ENCODE data around the gene STK32C. TPM values are rescaled to one million over a fixed set of nuclear protein-coding genes. Genes with fewer than 3 reads are reported as not detected.

The STK32C gene
- total RNA-seq, 1 donor from 2014 or later, result 13.6 TPM

DNA sequence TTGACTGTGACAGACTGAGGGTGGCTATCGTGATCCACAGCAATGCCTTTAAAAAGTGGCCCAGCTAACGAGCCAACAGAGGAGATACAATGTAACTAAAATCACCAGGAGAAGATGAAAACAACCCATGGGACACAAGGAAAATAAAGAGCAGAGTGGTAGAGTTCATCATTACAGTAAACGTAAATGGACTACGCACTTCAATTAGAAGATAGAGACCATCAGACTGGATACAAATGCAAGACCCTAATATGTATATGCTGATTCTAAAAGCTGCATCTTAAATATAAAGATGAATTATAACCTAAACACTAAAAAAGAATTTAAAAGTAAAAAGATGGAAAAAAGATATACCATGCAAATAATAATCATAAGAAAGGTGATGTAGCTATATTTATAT lies 6.6 kb upstream of the STK32C start:
- Histone ChIP-seq H3K4me2 (ENCODE audit: low read length) (no peak overlapping the region), H3K27me3 (ENCODE audit: insufficient read depth, low read length) (peaks cover 3% of the 10 kb centered on the region), H3K4me3 (ENCODE audit: insufficient read depth, low read depth, low read length) (no peak overlapping the region), H3K27ac (ENCODE audit: low read depth, low read length) (no peak overlapping the region), H2AFZ (ENCODE audit: low read depth, low read length) (no peak overlapping the region), H3K36me3 (ENCODE audit: insufficient read depth, low read length) (no peaks in the 10 kb centered on the region), H4K20me1 (ENCODE audit: insufficient read depth, low read length) (no peaks in the 10 kb centered on the region), H3K9ac (ENCODE audit: low read length) (no peak overlapping the region), H3K9me3 (ENCODE audit: insufficient read depth, low read depth, low read length) (no peaks in the 10 kb centered on the region), H3K4me1 (ENCODE audit: insufficient read depth, low read length) (no peaks in the 10 kb centered on the region), H3K79me2 (ENCODE audit: insufficient read depth, low read length) (no peaks in the 10 kb centered on the region)
- TF ChIP-seq CTCF (IDR thresholded peaks at IDR 0.05; ENCODE audit: insufficient read depth, low read depth, low read length) (no peak), EZH2 (IDR thresholded peaks at IDR 0.05; ENCODE audit: insufficient read depth, low read length) (no peak)
- Mint-ChIP-seq H3K27ac (ENCODE audit: unreplicated experiment) (peak overlapping the region; percentile 16), H3K4me1 (ENCODE audit: low read depth, unreplicated experiment) (peaks cover under 1% of the 10 kb centered on the region), H3K9me3 (ENCODE audit: unreplicated experiment) (peaks cover 6% of the 10 kb centered on the region), H3K4me3 (ENCODE audit: unreplicated experiment) (no peak overlapping the region), H3K36me3 (ENCODE audit: low read depth, unreplicated experiment) (no peaks in the 10 kb centered on the region), H3K27me3 (ENCODE audit: low read depth, unreplicated experiment) (peaks cover 16% of the 10 kb centered on the region)
- DNase-seq (ENCODE audit: low read depth) (no peak), FAIRE-seq (no peak)

DNA sequence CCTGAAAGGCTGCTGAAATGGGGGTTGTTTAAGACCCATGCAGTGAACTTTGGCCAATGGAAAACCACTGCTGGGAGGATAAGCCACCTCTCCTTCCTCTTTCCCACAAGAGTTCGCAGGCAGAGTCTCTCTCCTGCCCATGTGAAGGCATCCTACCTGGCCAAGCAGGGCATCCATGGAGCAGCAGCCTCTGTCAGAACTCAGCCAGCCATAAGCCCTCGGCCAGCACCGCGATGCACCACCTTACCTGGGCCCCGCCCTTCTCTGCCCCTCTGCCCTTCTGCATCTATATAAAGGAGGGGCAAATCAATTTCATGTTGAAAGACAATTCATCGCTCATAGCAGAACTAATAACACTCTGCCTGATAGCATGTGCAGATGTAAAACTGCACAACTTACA lies 6.1 kb upstream of the STK32C start:
- Histone ChIP-seq H3K9ac (ENCODE audit: low read length) (no peak overlapping the region), H4K20me1 (ENCODE audit: insufficient read depth, low read length) (no peaks in the 10 kb centered on the region), H3K4me1 (ENCODE audit: insufficient read depth, low read length) (no peaks in the 10 kb centered on the region), H3K79me2 (ENCODE audit: insufficient read depth, low read length) (no peaks in the 10 kb centered on the region), H3K27me3 (ENCODE audit: insufficient read depth, low read length) (peaks cover 3% of the 10 kb centered on the region), H3K4me3 (ENCODE audit: insufficient read depth, low read depth, low read length) (no peak overlapping the region), H3K4me2 (ENCODE audit: low read length) (no peak overlapping the region), H3K9me3 (ENCODE audit: insufficient read depth, low read depth, low read length) (no peaks in the 10 kb centered on the region), H3K27ac (ENCODE audit: low read depth, low read length) (no peak overlapping the region), H2AFZ (ENCODE audit: low read depth, low read length) (no peak overlapping the region), H3K36me3 (ENCODE audit: insufficient read depth, low read length) (no peaks in the 10 kb centered on the region)
- H3K9me3 Mint-ChIP-seq (ENCODE audit: unreplicated experiment), result peaks cover 6% of the 10 kb centered on the region
- H3K36me3 Mint-ChIP-seq (ENCODE audit: low read depth, unreplicated experiment), result no peaks in the 10 kb centered on the region
- DNase-seq (ENCODE audit: low read depth) (no peak), FAIRE-seq (no peak)
- H3K27me3 Mint-ChIP-seq (ENCODE audit: low read depth, unreplicated experiment), result peaks cover 19% of the 10 kb centered on the region
- H3K4me1 Mint-ChIP-seq (ENCODE audit: low read depth, unreplicated experiment), result peaks cover 2% of the 10 kb centered on the region
- TF ChIP-seq EZH2 (IDR thresholded peaks at IDR 0.05; ENCODE audit: insufficient read depth, low read length) (no peak), CTCF (IDR thresholded peaks at IDR 0.05; ENCODE audit: insufficient read depth, low read depth, low read length) (no peak)
- no peak overlapping the region for H3K4me3 Mint-ChIP-seq (ENCODE audit: unreplicated experiment)
- peak overlapping the region; percentile 16 for H3K27ac Mint-ChIP-seq (ENCODE audit: unreplicated experiment)

GRCh38 chr10:132313305-132313704 lies 5.6 kb upstream of the STK32C start:
- Histone ChIP-seq H3K9me3 (ENCODE audit: insufficient read depth, low read depth, low read length) (no peaks in the 10 kb centered on the region), H3K36me3 (ENCODE audit: insufficient read depth, low read length) (no peaks in the 10 kb centered on the region), H3K79me2 (ENCODE audit: insufficient read depth, low read length) (no peaks in the 10 kb centered on the region), H4K20me1 (ENCODE audit: insufficient read depth, low read length) (no peaks in the 10 kb centered on the region), H2AFZ (ENCODE audit: low read depth, low read length) (no peak overlapping the region), H3K27me3 (ENCODE audit: insufficient read depth, low read length) (peaks cover 3% of the 10 kb centered on the region), H3K27ac (ENCODE audit: low read depth, low read length) (no peak overlapping the region), H3K4me3 (ENCODE audit: insufficient read depth, low read depth, low read length) (no peak overlapping the region), H3K9ac (ENCODE audit: low read length) (no peak overlapping the region), H3K4me1 (ENCODE audit: insufficient read depth, low read length) (peaks cover 4% of the 10 kb centered on the region), H3K4me2 (ENCODE audit: low read length) (no peak overlapping the region)
- Mint-ChIP-seq H3K9me3 (ENCODE audit: unreplicated experiment) (peaks cover 6% of the 10 kb centered on the region), H3K27ac (ENCODE audit: unreplicated experiment) (no peak overlapping the region), H3K27me3 (ENCODE audit: low read depth, unreplicated experiment) (peaks cover 19% of the 10 kb centered on the region), H3K36me3 (ENCODE audit: low read depth, unreplicated experiment) (no peaks in the 10 kb centered on the region), H3K4me3 (ENCODE audit: unreplicated experiment) (no peak overlapping the region), H3K4me1 (ENCODE audit: low read depth, unreplicated experiment) (peaks cover 2% of the 10 kb centered on the region)
- no peak for FAIRE-seq
- TF ChIP-seq CTCF (IDR thresholded peaks at IDR 0.05; ENCODE audit: insufficient read depth, low read depth, low read length), result no peak
- TF ChIP-seq EZH2 (IDR thresholded peaks at IDR 0.05; ENCODE audit: insufficient read depth, low read length), result no peak
- DNase-seq (ENCODE audit: low read depth), result no peak
